GM12874 (cell line): ENCODE data around the gene NUDT14.

Experiments used
- TF ChIP-seq, protein P1 (sequence below): IDR thresholded peaks from 2 replicates; pipeline ENCODE4 v1.5.1; 2011; ENCODE audit warnings: low read depth, mild to moderate bottlenecking, control low read depth, low read length, moderate library complexity; ENCODE audit not compliant: insufficient read depth

The NUDT14 gene

DNA sequence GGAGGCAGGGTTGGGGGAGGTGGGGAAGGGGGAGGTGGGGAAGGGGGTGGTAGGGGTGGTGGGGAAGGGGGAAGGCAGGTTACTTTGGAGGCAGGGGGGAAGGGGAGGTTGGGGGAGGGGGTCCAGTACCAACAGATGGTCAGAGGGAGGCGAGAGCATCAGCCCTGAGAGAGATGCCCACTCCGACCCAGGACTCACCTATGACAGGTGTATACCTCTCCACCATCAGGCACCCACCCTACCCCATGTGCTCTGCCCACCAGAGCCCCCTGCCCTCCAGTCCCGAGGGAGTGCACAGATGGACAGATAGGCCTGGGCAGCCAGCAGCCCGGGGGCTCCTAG lies 31.1 kb downstream of the NUDT14 start:
- TF ChIP-seq, protein P1, sequence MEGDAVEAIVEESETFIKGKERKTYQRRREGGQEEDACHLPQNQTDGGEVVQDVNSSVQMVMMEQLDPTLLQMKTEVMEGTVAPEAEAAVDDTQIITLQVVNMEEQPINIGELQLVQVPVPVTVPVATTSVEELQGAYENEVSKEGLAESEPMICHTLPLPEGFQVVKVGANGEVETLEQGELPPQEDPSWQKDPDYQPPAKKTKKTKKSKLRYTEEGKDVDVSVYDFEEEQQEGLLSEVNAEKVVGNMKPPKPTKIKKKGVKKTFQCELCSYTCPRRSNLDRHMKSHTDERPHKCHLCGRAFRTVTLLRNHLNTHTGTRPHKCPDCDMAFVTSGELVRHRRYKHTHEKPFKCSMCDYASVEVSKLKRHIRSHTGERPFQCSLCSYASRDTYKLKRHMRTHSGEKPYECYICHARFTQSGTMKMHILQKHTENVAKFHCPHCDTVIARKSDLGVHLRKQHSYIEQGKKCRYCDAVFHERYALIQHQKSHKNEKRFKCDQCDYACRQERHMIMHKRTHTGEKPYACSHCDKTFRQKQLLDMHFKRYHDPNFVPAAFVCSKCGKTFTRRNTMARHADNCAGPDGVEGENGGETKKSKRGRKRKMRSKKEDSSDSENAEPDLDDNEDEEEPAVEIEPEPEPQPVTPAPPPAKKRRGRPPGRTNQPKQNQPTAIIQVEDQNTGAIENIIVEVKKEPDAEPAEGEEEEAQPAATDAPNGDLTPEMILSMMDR: no peak

GRCh38 chr14:105149146-105149781 lies 31.8 kb downstream of the NUDT14 start:
- TF ChIP-seq, protein P1: no peak

GRCh38 chr14:105148604-105149145 lies 32.4 kb downstream of the NUDT14 start:
- TF ChIP-seq, protein P1: no peak

- TF ChIP-seq, protein P1: no peak
Observed at GRCh38 chr14:105147671-105148603, 33.2 kb downstream of the NUDT14 start.

GRCh38 chr14:105146976-105147635 lies 34.0 kb downstream of the NUDT14 start:
- TF ChIP-seq, protein P1: no peak

DNA sequence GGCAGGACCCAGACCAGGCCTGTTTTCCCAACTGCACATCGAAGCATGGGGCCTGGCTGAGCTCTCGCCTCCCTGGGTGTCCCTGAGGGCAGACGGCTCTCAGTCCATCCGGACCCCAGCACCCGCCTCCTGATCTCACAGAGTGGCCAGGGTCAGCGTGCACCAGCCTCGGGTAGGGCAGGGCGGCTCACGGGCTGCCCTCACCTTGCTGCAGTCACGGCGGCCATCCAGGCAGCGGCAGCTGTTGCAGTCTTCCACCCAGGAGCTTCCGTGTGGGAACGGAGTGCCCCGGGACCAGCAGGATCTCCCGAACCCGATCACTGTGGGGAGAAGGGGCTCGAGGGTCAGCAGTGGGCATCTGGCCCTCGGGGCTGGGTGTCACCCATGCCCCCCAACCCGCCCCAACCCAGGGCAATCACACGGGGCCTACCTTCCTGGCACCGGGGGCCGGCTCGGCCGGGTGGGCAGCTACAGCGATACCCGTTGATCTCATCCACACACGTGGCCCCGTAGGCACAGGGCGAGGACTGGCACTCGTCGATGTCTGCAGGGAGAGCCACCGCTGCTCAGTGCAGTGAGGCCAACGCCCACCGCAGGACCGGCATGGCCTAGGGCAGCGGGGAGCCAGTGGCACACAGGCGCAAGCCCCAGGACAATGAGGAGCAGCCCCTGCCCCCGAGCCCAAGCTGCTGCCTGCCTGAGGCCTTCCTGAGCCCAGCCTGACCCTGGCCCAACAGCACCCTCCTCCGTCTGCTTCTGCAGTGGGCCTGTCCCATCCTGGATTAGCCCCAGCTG lies 34.7 kb downstream of the NUDT14 start:
- TF ChIP-seq, protein P1: no peak
